DMS79 (cell line): ENCODE results near the gene FEZ2.
A peak's percentile ranks its signal among the peaks of the same experiment; 100 is the strongest.
"Not testable (repeated sequence)": the region's sequence is repeated elsewhere in the genome, so short reads cannot be mapped to it uniquely, and the experiment has no call there.

Experiments used
- DNase-seq: peaks from one replicate; lab custom pipeline; 2025; lab: John Stamatoyannopoulos, UW

The FEZ2 gene

GRCh38 chr2:36597532-36598377 is at the start of gene FEZ2:
Gene FEZ2 (minus strand): TSS chr2:36598168. CDS start chr2:36598142, 26 bp downstream.
- peak; percentile 41 for DNase-seq

- no peak for DNase-seq
Measured at GRCh38 chr2:36634981-36635597, 37.1 kb upstream of the FEZ2 start.

- DNase-seq, result no peak
Measured at GRCh38 chr2:36633470-36634092, 35.6 kb upstream of the FEZ2 start.

- DNase-seq, result no peak
Measured at GRCh38 chr2:36626756-36627155, 28.8 kb upstream of the FEZ2 start.

- DNase-seq, result no peak
Measured at GRCh38 chr2:36626071-36626470, 28.1 kb upstream of the FEZ2 start.

- no peak for DNase-seq
Measured at GRCh38 chr2:36625304-36625703, 27.3 kb upstream of the FEZ2 start.

GRCh38 chr2:36620321-36620720 is 22.4 kb upstream of the FEZ2 start:
- DNase-seq, result no peak

- no peak for DNase-seq
Measured at GRCh38 chr2:36618381-36618780, 20.4 kb upstream of the FEZ2 start.

GRCh38 chr2:36616947-36617346 is 19.0 kb upstream of the FEZ2 start:
- no peak for DNase-seq

GRCh38 chr2:36615222-36615621 is 17.3 kb upstream of the FEZ2 start:
- DNase-seq, result no peak

- no peak for DNase-seq
Measured at GRCh38 chr2:36613801-36614200, 15.8 kb upstream of the FEZ2 start.

GRCh38 chr2:36611316-36611990 is 13.5 kb upstream of the FEZ2 start:
- DNase-seq, result no peak

- DNase-seq, result no peak
Measured at GRCh38 chr2:36609507-36609906, 11.5 kb upstream of the FEZ2 start.

GRCh38 chr2:36607947-36608346 is 10.0 kb upstream of the FEZ2 start:
- DNase-seq, result no peak

GRCh38 chr2:36606925-36607324 is 9.0 kb upstream of the FEZ2 start:
- no peak for DNase-seq

- DNase-seq, result no peak
Measured at GRCh38 chr2:36605273-36605672, 7.3 kb upstream of the FEZ2 start.

GRCh38 chr2:36603629-36604028 is 5.7 kb upstream of the FEZ2 start:
- DNase-seq, result not testable (repeated sequence)

GRCh38 chr2:36597003-36597531 is 901 bp downstream of the FEZ2 start:
- DNase-seq, result no peak

GRCh38 chr2:36596397-36596796 is 1.6 kb downstream of the FEZ2 start:
- no peak for DNase-seq

GRCh38 chr2:36594849-36595248 is 3.1 kb downstream of the FEZ2 start:
- DNase-seq, result no peak

- no peak for DNase-seq
Measured at GRCh38 chr2:36589230-36589630, 8.7 kb downstream of the FEZ2 start.

GRCh38 chr2:36587556-36587955 is 10.4 kb downstream of the FEZ2 start:
- no peak for DNase-seq
